DMS79 (cell line): ENCODE measurements around the gene JPH3.

Experiments used
- DNase-seq: peaks from one replicate; lab custom pipeline; 2025; lab: John Stamatoyannopoulos, UW

The JPH3 gene

GRCh38 chr16:87601401-87601981 lies 817 bp upstream of the JPH3 start:
- no peak for DNase-seq

DNA sequence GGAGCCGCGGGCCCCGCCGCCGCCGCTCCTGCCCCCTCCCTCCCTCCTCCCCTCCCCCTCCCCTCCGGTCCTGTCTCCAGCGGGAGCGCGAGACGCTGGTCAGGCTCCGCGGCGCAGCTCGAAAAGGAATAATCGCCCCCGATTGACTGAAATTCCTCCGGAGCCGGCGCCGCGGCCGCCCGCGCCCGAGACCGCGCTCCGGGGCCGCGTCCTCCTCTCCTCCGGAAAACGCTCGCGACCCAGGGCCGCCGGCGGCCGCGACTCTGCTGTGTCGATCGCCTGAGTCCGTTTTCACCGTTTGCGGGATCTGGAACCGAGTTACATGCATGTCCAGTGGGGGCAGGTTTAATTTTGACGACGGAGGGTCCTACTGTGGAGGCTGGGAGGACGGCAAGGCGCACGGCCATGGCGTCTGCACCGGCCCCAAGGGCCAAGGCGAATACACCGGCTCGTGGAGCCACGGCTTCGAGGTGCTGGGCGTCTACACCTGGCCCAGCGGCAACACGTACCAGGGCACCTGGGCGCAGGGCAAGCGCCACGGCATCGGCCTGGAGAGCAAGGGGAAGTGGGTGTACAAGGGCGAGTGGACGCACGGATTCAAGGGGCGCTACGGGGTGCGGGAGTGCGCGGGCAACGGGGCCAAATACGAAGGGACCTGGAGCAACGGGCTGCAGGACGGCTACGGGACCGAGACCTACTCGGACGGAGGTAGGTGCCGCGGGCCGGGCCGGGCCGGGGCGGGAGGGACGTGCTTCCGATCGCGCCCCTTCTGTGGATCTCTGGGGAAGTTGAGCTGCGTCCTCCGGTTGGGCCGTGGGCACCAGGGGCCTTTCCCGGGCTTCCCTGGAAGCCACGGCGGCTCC lies 744 bp downstream of the JPH3 start:
- no peak for DNase-seq

- DNase-seq = no peak
Observed at GRCh38 chr16:87603684-87604633, 1.7 kb downstream of the JPH3 start.

DNA sequence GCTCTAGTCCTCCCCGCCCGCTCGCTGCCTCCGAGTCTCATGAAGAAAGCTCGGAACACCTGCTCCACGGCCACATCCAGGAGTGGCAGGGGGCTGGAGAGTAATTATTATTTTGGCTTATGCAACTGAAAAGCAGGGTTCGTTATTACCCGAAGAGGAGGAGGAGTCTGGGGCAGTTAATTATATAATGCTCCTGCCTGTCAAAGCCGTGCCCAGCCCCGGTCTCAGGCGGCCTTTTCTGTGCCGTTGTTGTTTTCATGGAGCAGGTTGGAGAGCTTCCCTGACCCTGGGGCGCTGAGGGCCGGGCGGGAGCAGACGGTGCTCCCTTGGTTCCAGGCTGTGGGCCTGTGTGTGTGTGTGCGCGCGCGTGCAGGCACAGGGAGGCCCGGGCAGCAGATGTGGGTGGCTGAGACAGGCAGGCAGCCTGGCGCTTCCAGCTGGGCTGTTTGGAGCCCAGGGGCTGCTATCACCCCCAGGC lies 2.4 kb downstream of the JPH3 start:
- no peak for DNase-seq

GRCh38 chr16:87607223-87607622 lies 4.9 kb downstream of the JPH3 start:
- DNase-seq = no peak

DNA sequence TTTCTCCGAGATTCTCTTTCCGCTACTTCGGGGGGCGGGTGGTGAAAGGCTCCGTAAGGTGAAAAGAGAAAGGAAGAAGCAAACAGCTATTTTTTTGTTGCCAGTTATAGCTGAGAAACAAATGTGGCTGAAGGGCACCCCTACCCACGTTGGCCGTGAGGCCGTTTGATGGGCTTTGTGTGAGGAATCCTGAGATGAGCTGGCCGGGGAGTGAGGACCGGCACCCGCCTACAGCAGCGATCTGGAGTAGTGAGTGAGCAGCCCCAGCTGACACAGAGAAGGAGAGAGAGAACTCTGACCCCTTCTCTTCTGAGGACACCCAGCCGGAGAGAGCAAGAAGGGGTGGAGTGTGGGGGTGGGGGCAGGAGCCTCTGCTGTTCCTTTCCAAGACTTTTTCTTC lies 5.6 kb downstream of the JPH3 start:
- no peak for DNase-seq

DNA sequence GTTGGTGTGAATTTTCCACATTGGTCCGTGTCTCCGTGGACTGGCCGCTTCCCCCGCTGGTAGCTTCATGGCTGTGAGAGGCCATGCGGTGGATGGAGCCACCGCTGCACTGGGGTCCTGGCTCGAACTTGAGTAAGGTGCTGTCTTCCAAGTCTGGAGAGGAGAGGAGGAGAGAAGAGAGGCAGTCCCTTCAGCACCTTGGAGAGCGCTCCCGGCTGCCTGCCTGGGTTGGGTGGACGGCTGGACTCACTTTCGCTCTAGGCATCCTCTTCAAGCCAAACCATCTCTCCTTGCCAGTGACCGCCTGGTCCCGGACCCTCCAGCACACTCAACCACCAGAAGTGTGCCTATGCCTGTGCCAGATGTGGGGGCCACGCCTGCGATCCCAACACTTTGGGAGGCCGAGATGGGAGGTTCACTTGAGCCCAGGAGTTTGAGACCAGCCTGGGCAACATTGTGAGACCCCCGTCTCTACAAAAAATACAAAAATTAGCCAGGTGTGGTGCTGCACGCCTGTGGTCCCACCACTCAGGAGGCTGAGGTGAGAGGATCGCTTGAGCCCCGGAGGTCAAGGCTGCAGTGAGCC lies 6.2 kb downstream of the JPH3 start:
- no peak for DNase-seq

DNA sequence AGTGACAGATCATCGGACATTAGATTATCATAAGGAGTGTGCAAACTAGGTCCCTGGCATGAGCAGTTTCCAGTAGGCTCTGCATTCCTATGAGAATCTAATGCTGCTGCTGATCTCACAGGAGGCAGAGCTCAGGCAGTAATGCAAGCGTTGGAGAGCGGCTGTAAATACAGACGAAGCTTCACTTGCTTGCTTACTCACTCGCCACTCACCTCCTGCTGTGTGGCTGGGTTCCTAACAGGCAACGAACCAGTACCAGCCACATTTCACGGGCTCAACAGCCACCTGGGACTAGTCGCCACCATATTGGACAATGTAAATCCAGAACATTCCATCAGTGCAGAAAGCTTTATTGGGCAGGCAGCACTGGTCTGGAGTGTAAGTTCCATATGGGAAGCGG lies 7.7 kb downstream of the JPH3 start:
- DNase-seq = no peak

GRCh38 chr16:87611456-87611855 lies 9.1 kb downstream of the JPH3 start:
- no peak for DNase-seq

GRCh38 chr16:87613961-87614360 lies 11.7 kb downstream of the JPH3 start:
- no peak for DNase-seq

DNA sequence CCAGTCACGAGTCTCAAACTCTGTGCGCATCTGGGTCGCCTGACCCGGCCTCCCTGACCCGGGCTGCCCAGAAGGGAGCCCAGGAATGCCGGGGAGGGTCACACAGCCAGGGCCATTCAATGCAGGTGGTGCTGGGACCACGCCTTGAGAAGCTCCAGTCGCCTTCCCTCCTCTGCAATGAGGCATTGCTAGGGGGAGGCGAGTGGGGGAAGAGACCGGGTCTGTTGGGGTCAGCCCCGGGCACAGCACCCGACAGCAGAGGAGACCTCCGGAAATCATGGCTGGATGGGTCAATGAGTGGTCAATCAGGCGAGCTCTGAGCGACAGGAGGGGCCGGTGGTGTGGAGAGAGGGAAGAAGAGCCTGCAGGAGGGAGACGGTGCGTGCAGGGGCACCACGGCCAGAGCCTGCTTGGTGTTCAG lies 13.3 kb downstream of the JPH3 start:
- no peak for DNase-seq

GRCh38 chr16:87616556-87616955 lies 14.2 kb downstream of the JPH3 start:
- DNase-seq = no peak

DNA sequence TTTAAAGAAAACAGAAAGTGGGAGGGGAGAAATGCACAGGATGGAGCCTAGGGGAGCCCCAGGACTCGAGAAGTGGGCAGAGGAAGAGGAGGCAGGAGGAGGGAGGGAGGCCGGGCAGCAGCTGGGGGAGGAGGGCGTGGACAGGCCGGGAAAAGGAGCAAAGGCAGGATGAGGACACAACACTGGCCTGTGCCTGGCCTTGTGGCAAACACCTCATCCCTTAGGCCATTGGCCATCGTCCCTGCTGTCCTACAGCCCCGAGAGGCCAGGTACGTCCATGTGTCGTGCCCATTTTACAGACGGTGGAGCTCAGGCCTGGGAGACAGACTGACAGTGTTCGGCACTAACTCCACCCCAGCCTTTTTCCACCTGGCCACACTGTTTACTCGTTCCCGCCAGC lies 15.9 kb downstream of the JPH3 start:
- DNase-seq = no peak

- DNase-seq = no peak
Observed at GRCh38 chr16:87619360-87620200, 17.3 kb downstream of the JPH3 start.

- no peak for DNase-seq
Observed at GRCh38 chr16:87620201-87620495, 17.8 kb downstream of the JPH3 start.

- no peak for DNase-seq
Observed at GRCh38 chr16:87621550-87621829, 19.2 kb downstream of the JPH3 start.

GRCh38 chr16:87621976-87622713 lies 19.8 kb downstream of the JPH3 start:
- DNase-seq = no peak

- DNase-seq = no peak
Observed at GRCh38 chr16:87622756-87623319, 20.5 kb downstream of the JPH3 start.

DNA sequence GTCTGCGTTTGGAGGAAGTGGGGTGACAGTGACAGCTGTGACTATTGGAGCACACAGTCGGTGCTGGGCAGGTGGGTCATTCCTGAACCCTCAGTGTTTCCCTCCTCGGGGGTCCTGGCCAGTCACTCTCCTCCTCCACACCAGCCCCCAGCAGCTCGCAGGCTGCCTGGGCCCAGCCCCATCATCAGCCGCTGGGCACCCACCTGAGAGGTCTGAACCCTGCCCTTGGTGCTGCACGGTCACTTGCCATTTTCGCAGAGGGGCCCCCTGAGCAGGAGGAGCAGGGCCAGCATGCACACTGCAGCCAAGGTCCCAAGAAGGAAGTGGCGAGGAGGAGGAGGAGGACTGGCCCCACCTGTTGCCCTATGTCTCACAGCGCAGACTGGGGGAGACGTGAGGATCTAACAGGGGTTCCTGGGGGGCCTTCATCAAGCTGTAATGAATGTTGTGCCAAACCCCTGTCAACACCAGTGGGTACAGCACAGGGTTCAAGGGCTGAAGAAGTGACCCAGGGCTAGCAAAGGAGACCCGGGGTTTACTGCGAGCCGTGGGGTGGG lies 23.0 kb downstream of the JPH3 start:
- no peak for DNase-seq

DNA sequence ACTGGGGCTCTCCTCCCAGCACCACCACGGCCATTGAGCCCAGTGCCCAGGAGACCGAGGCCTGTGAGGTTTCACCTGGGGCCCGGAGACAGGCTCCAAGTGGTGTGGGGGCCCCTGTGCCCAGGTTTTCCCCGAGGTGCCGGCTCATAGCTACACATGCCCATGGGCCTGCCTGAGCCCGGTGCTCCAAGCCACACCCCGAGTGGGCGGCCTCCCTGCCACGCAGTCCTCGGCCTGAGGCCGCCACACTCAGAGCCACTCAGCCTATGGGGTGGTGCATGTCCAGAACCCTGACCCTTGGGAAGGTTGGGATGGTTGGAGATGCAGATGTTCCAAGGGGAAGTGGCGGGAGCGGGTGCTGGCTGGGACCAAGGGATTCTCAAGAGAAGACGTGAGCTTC lies 24.1 kb downstream of the JPH3 start:
- no peak for DNase-seq
